Stimulated activated CD4-positive, alpha-beta T cell treated with anti-CD3 and anti-CD28 coated beads, Interleukin-12 subunit alpha, Interleukin-12 subunit beta, amount 100 ng/mL, for 48 hours (primary cell): ENCODE measurements around the gene PAX3.

Experiments
- DNase-seq, 3 donors: peaks; one replicate each; pipeline ENCODE4 v3.0.0-alpha.2; 2020; ENCODE audit warnings: low read depth in 2 of 3, low spot score in 1 of 3

Gene PAX3

GRCh38 chr2:222298311-222299150 is at the start of gene PAX3:
TSS of gene PAX3 (minus strand) at chr2:222298998. CDS start at chr2:222298615, 383 bp downstream.
- DNase-seq, result no peak

DNA sequence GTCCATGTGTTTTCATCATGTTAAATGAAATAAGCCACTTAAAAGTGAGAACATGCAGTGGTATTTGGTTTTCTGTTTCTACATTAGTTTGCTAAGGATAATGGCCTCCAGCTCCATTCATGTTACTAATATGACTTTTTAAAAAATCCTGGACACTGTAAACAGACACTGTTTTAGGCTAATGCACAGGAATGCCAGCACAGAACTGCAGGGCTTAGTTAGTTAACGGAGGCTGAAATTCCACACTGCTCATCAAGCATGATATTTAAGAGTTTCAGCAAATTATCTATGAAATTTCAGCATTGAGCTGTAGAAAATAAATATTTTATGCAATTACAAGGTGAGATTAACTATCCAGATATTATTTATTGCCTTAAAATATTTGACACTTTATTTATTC is 42.5 kb upstream of the PAX3 start:
- no peak for DNase-seq

- no peak for DNase-seq
Measured at GRCh38 chr2:222338374-222338773, 39.6 kb upstream of the PAX3 start.

GRCh38 chr2:222336931-222337330 is 38.1 kb upstream of the PAX3 start:
- DNase-seq, result no peak

DNA sequence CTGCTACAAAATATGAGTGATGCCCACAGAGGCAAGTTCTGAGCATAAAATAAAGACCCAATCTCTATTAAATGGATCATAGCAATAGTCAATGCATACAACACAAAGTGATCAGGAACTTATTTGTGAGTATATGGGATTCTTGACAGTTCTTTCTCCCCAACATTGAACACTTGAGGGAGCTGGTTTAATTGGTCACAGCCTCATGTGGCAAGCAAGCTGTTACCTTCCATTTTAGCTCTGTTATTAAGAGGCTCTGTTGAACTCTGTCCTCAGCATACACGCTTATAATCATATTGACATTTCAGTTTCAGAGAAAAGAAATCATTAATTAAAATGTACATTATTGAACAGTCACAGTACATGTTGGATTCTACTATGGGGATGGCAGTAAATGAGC is 37.6 kb upstream of the PAX3 start:
- DNase-seq, result no peak

DNA sequence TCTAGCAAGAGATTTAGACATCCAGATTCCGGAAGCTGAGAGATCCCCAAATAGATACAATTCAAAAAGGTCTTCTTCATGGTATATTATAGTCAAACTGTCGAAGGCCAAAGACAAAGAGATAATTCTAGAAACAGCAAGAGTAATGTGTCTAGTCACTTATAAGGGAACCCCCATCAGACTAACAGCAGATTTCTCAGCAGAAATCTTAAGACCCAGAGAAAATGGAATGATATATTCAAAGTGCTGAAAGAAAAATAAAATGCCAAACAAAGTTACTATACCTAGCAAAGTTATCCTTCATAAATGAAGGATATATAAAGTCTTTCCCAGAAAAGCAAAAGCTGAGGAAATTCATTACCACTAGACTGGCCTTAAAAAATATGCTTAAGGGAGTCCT is 36.1 kb upstream of the PAX3 start:
- no peak for DNase-seq

DNA sequence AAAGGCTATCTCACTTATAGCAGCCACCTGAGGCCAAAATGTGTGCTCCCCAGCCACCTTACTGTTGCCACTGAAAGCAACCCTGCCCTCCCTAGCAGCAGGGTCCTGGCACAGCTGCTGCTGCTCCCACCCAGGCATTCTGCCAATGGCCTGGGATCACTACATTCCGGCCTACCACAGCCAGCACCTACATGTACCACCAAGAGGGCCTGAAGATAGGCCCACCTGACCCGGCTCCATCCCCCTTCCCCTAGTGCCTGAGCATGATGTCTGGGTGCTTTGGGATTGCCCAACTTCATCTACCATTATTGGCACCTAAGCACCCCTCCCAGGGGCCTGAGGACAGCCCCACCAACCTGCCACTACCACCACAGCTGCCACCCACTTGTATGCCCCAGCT is 34.6 kb upstream of the PAX3 start:
- no peak for DNase-seq

GRCh38 chr2:222332116-222332515 is 33.3 kb upstream of the PAX3 start:
- no peak for DNase-seq

DNA sequence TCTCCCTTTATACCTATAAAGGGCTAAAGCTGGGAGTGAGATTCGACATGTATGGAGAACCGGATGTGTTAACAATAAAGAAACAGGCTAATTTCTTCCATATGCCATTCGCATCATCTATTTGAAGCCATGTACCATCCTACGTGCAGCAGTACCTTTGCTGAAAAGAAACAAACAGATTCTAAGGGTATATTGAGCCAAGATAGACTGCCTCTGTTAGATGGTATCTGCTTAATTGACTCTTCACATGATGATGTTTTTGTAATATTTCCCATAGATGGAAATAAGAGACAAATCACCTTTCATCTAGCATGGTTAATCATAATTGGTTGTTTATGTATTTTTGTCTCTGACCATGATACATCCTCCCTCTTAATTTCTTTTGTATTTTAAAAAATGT is 32.1 kb upstream of the PAX3 start:
- no peak for DNase-seq

GRCh38 chr2:222322236-222322635 is 23.4 kb upstream of the PAX3 start:
- no peak for DNase-seq

GRCh38 chr2:222320436-222321395 is 21.9 kb upstream of the PAX3 start:
- no peak for DNase-seq

GRCh38 chr2:222319586-222320435 is 21.0 kb upstream of the PAX3 start:
- DNase-seq, result no peak

- no peak for DNase-seq
Measured at GRCh38 chr2:222318712-222319585, 20.2 kb upstream of the PAX3 start.

DNA sequence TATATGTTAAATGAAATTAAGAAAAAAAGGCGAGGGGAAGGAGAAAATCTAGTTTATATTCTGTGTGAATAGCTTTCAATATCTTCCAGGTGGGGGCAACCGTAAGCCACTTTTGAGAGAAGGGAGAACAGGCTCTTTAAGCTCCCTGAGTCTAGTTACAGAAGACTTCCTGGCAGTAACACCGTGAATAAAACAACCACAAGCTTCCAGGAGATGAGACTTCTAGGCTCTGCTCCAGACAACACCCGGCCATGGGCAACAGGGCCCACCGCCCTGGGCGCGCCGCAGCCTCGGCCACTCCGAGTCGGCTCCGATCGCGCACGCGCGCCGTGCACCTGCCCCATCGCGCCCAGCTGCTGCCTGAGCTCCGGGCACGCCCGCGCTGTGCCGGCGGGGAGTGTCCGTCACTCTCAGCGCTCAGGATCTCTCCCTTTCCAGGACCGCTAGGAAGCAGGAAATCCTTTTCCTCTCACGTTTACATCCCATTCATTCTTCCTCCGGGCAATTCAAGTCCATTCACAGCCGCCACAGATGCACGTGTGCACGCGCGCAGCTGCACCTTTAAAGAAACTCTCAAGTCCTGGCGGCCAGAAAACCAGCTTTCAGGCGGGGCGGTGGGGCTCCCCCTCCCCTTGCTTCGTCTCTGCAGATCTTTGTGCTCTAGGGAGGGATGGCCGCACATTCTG is 19.4 kb upstream of the PAX3 start:
- no peak for DNase-seq

DNA sequence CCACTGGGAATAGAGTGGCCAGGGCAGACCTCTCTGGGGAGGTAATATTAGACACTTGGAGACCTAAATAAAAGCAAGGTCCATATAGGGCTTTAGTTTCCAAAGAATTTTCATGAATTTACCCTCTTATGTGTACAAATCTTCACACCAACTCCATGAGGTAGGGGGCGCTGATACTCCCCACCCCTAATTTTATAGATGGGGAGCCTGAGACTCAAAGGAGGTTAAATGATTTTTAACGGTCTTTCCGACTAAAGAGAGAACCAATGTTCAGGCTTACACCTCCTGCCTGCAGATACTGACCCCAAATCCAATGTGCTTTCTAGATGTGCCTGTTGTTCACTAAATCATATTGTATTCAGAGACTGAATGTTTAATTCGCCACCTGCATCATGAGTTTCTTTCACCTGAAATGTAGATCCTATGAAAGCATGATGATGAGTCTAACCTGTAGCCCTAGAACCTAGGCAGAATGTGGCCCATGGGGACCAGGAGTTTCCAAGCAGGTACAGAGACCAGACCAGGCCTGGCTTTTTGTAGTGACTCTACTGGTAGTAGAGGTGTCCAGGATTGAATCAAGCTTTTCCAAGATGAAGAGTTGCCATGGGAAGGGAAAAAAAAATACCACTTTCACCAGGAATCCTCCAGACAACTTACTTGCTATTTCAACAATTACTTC is 16.8 kb upstream of the PAX3 start:
- DNase-seq, result no peak

DNA sequence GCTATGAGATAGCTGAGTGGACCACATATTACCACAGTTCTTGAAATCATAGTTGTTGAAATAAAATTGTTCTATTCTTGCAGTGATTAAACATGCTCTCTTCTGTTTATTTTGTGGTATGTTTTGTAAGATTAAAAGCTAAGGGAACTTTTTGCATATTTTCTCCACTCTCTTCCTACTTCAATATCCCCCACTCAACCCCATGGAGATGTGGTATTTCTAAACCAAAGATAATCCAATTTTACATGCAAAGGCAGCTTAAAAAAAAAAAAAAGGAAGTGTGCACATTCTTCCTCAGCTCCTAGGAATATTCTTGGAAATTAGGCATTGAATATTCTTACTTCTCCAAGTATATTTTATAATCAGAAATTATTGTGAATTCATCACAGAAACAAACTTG is 15.0 kb upstream of the PAX3 start:
- no peak for DNase-seq

DNA sequence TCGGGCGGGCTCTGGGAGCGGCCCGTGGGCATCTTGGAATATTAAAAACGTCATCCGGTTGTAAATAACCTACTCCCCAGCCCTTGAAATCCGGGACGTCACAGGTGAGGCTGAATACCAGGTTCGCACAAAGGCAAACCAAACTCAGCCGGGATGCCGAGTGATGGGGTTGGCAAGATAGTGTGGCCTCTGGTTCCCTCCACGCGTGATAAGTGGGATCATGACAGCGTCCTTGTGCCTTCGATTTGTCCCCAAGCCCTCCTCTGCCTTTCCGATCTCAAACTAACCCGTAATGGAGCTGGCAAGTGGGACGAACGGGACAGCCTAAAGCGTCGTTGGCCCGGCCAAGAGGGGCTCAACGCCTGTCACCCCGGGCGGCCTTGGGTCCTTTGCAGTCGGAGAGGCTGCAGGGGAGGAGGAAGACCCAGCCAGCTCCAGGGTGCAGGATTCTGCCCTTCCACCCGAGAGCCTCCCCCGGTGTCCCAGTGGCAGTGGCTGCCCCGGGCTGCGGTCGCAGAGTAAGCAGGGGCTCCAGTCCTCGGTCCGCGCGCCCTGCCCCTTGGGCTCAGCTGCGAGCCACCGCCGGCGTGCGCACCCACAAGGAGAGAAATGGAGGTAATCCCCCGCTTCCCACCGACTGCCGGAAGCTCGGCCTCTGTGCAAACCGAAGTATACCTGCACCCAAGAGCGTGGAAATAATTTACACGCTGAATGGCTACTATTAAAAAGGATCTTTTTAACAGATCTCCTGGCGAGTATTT is 13.4 kb upstream of the PAX3 start:
- no peak for DNase-seq

- no peak for DNase-seq
Measured at GRCh38 chr2:222311319-222311977, 12.7 kb upstream of the PAX3 start.
